ENCODE data around the gene ZNF532.

GRCh38 chr18:58996696-58997095, 132.0 kb downstream of the ZNF532 start:
- TF ChIP-seq POLR2AphosphoS5 (IDR thresholded peaks at IDR 0.05; ENCODE audit: borderline replicate concordance, low read depth, low read length) (no peak), EZH2 (IDR thresholded peaks at IDR 0.05) (no peak)

Measured in SK-N-MC (cell line).